Neutrophil (primary cell): ENCODE measurements around the gene INAFM1.
A peak's percentile ranks its signal among the peaks of the same experiment; 100 is the strongest.

Source experiments
- H3K27ac ChIP-seq: fragments of 200-600 bp; sonication (generic); 2 replicates; pipeline ENCODE4 v1.5.1; 2016; ENCODE audit warnings: mild to moderate bottlenecking, moderate library complexity
- H3K27me3 ChIP-seq: fragments of 200-600 bp; sonication (generic); 2 replicates; pipeline ENCODE4 v1.6.0; 2016; ENCODE audit warnings: mild to moderate bottlenecking
- H3K36me3 ChIP-seq: fragments of 200-600 bp; sonication (generic); 2 replicates; pipeline ENCODE4 v1.5.1; 2017
- H3K4me1 ChIP-seq, 2 experiments: fragments of 200-600 bp in 1 of 2; sonication (generic) in 1 of 2; 1 replicate in 1 of 2; 2 replicates in 1 of 2; pipeline versions ENCODE4 v1.5.1 to v1.6.1; 2013 to 2016; ENCODE audit warnings: low read depth in 1 of 2, low read length in 1 of 2, mild to moderate bottlenecking in 1 of 2, moderate library complexity in 1 of 2; ENCODE audit not compliant: control insufficient read depth in 1 of 2, insufficient read depth in 1 of 2
- H3K4me3 ChIP-seq, 2 experiments: fragments of 200-600 bp in 1 of 2; sonication (generic) in 1 of 2; 1 replicate in 1 of 2; 2 replicates in 1 of 2; pipeline ENCODE4 v1.5.1; 2013 to 2016; ENCODE audit warnings: low read depth in 1 of 2, low read length in 1 of 2, mild to moderate bottlenecking in 1 of 2, moderate library complexity in 1 of 2
- H3K9me3 ChIP-seq: fragments of 200-600 bp; sonication (generic); 2 replicates; pipeline ENCODE4 v1.5.1; 2016
- CTCF ChIP-seq: fragments of 200-600 bp; sonication (generic); IDR thresholded peaks from 2 replicates; pipeline ENCODE4 v1.5.1; 2016; ENCODE audit warnings: antibody characterized with exemption

Gene INAFM1

GRCh38 chr19:47256693-47257410, 17.8 kb upstream of the INAFM1 start:
- peaks cover 15 to 33% of the 10 kb centered on the region in 2 experiments for H3K4me1 ChIP-seq
- H3K36me3 ChIP-seq = peaks cover 32% of the 10 kb centered on the region
- H3K4me3 ChIP-seq = peak overlapping the region; percentile 67 to 71
- peak overlapping the region; percentile 89 for H3K27ac ChIP-seq
- H3K9me3 ChIP-seq = no peaks in the 10 kb centered on the region
- peak; percentile 35 for TF ChIP-seq CTCF
- no peaks in the 10 kb centered on the region for H3K27me3 ChIP-seq

DNA sequence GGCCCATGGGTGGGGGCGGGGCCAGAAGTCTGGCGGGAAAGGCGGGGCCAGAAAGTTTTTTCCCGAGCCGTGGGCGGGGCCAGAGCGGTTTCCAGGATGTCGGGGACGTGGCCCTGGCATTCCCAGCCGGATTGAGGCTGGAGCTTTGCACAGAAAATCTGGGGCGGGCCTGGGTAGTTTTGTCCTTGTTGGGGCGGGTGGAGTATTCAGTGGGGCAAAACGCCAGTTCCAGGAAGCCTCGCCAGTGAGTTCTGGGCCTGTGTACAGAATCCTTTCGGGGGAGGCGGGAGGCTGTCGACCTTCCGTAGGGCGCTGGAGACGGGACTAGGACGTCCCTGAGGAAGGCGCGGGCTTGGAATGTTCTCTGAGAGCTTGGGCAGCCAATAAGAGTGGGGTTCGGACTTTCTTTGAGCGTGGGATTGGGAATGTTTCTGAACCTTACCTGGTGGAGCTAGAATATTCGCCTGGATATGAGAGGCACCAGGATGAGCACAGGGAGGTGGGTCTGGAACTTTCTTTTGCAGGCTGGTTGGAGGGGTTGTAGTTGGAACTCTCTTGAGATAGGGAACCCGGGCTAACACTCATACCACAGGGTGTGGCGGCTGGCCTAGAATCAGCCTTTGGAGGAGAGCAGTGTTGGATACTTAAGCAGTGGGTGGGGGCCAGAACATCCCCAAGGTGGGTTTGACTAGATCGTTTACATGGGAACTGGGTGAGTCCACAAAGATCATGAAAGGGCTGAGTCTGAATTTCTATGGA, 17.1 kb upstream of the INAFM1 start:
- TF ChIP-seq CTCF = no peak
- peaks cover 36% of the 10 kb centered on the region for H3K36me3 ChIP-seq
- peak overlapping the region; percentile 67 to 70 for H3K4me3 ChIP-seq
- H3K27ac ChIP-seq = peak overlapping the region; percentile 89
- peaks cover 22 to 40% of the 10 kb centered on the region in 2 experiments for H3K4me1 ChIP-seq
- no peaks in the 10 kb centered on the region for H3K9me3 ChIP-seq
- H3K27me3 ChIP-seq = no peaks in the 10 kb centered on the region

DNA sequence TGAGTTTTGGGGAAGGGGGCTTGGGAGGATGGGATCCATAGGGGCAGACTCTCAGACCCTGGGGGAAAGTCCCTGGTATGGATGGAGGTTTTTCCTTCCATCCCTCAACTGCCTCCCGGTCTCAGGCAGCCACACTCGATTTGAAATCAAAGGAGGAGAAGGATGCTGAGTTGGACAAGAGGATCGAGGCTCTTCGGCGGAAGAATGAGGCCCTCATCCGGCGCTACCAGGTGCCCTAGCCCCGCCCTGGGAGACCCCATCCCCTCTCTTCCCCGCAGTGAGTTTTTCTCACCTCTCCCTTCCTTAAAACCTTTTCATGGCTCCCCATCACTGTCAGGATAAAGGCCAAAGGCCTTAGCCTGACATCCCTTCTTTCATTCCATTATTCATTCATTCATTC, 16.3 kb upstream of the INAFM1 start:
- Histone ChIP-seq H3K9me3 (no peaks in the 10 kb centered on the region), H3K4me3 (no peak overlapping the region), H3K27ac (peak overlapping the region; percentile 89), H3K27me3 (no peaks in the 10 kb centered on the region), H3K36me3 (peaks cover 42% of the 10 kb centered on the region), H3K4me1 (peaks cover 22 to 44% of the 10 kb centered on the region in 2 experiments)
- no peak for TF ChIP-seq CTCF

DNA sequence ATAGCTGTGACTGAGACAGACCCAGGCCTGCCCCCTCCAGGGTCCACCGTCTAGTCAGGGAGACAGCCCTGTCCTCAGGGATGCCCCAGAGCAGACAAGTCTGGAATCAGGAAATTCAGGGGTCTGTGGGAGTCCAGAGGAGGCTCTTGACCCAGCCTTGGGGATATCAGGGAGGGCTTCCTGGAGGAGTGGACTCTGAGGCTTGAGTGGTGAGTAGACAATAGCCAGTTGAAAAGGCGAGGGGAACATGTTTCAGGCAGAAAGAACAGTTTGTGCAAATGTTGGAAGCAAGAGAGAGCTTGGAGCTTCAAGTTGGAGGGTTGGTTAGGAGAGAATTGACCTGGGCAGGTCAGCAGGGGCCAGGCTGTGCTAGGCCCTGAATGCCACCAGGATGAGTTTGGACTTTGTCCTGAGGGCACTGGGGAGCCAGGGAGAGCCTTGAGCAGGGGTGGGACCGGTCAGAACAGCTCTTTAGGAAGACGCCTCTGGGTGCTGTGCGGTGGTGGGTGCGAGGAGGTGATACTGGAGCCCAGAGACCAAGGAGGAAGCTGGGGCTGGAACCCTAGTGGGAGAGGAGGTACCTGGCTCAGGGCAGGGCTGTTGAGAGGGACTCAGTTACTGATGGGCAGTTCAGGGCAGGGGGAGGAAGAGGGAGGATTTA, 15.7 kb upstream of the INAFM1 start:
- H3K9me3 ChIP-seq = no peaks in the 10 kb centered on the region
- H3K27me3 ChIP-seq = no peaks in the 10 kb centered on the region
- H3K36me3 ChIP-seq = peaks cover 48% of the 10 kb centered on the region
- no peak overlapping the region for H3K4me3 ChIP-seq
- TF ChIP-seq CTCF = no peak
- H3K27ac ChIP-seq = peak overlapping the region; percentile 18
- peaks cover 22 to 44% of the 10 kb centered on the region in 2 experiments for H3K4me1 ChIP-seq

- Histone ChIP-seq H3K4me3 (no peak overlapping the region), H3K27ac (no peak overlapping the region), H3K9me3 (no peaks in the 10 kb centered on the region), H3K4me1 (peaks cover 22 to 44% of the 10 kb centered on the region in 2 experiments), H3K27me3 (no peaks in the 10 kb centered on the region), H3K36me3 (peaks cover 62% of the 10 kb centered on the region)
- TF ChIP-seq CTCF = no peak
These were observed 14.2 kb upstream of the INAFM1 start for GRCh38 chr19:47260476-47260875.
